GM21737 (cell line): ENCODE measurements around the gene RGS10.
"Not testable (repeated sequence)": the region's sequence is repeated elsewhere in the genome, so short reads cannot be mapped to it uniquely, and the experiment has no call there.

ENCODE experiments used
- ATAC-seq: cut with Tn5 transposase; IDR thresholded peaks from one replicate; pipeline ENCODE4 v1.9.1; 2021; ENCODE audit warnings: mild to moderate bottlenecking, moderate library complexity; ENCODE audit not compliant: unreplicated experiment

The RGS10 gene

GRCh38 chr10:119539359-119539825 lies 3.1 kb downstream of the RGS10 start:
- no peak for ATAC-seq

- ATAC-seq: no peak
Observed at GRCh38 chr10:119538632-119539358, 3.7 kb downstream of the RGS10 start.

DNA sequence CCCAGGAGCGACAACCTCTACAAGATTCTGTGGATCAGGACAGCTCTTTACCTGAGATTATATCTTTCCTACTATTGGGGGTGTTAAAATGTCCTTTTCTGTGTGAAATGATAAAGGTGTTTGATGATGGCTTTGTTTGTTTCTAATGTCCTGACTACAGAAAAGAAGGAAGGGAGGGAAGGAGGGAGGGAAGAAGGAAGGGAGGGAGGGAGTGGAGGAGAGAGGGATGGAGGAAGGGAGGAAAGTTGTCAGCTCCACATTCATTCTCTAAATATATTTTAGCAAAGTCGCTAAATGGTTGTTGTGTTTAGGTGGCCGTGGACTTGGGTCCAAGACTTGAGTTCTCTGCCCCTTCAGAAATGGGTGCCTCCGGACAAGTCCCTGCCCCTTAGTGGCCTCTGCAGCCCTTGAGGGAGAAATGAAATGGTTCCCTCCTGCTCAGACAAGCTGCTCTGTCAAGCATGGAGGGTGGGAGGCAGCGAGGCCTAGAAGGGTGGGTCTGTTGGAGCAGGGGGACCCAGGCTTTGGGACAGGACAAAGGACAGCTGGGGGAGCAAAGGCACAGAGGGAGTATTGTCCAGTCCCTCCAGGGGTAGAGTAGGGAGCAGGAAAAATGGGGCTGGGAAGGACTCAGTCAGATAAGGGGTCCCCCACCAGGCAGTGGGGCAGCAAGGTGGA lies 4.4 kb downstream of the RGS10 start:
- no peak for ATAC-seq

DNA sequence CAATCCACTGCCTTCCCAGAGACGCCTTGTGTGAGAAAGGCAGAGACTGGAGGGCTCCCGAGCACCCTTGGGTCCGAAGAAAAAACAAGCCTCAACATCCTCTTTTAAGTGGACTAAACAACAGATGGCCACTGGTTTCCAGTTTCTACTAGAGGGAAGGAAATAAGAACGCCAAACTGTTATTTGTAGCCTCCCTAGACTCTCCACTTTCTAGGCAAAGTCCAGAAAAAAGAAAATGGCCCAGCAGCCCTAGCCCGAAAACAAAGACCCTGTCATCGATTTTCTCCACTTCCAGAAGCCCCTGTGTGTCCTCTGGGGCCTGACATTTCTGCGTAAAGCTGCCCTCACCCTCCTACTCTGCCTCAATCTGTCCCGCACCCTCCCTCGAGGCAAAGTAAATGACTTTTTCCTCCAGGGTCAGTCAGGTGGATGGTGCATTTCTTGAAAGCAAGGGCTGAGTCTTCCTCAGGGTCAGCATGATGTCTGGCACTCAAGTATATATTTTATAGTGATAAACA lies 6.0 kb downstream of the RGS10 start:
- no peak for ATAC-seq

GRCh38 chr10:119535837-119536507 lies 6.5 kb downstream of the RGS10 start:
- no peak for ATAC-seq

GRCh38 chr10:119535305-119535704 lies 7.2 kb downstream of the RGS10 start:
- ATAC-seq: no peak

GRCh38 chr10:119533473-119533872 lies 9.0 kb downstream of the RGS10 start:
- ATAC-seq: no peak

GRCh38 chr10:119532791-119533190 lies 9.7 kb downstream of the RGS10 start:
- not testable (repeated sequence) for ATAC-seq

GRCh38 chr10:119532251-119532650 lies 10.3 kb downstream of the RGS10 start:
- not testable (repeated sequence) for ATAC-seq

- no peak for ATAC-seq
Observed at GRCh38 chr10:119531067-119531466, 11.5 kb downstream of the RGS10 start.

DNA sequence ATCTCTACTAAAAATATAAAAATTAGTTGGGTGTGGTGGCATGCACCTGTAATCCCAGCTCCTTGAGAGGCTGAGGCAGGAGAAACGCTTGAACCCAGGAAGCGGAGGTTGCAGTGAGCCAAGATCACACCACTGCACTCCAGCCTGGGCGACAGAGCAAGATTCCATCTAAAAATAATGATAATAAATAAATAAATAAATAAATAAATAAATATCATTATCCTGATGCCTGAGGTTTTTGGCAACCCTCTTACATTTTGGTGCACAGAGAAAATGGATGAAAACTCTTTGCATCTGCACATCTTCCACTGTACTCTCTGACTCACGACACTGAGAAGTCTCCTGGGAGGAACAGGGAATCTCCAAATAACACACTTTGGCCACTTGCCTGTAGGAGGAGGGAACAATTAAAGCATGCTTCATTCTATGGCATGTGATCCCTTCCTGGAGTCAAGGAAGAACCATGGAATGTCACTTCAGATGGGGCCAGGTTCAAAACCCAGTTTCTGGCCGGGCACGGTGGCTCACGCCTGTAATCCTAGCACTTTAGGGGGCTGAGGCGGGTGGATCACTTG lies 13.8 kb downstream of the RGS10 start:
- ATAC-seq: not testable (repeated sequence)

DNA sequence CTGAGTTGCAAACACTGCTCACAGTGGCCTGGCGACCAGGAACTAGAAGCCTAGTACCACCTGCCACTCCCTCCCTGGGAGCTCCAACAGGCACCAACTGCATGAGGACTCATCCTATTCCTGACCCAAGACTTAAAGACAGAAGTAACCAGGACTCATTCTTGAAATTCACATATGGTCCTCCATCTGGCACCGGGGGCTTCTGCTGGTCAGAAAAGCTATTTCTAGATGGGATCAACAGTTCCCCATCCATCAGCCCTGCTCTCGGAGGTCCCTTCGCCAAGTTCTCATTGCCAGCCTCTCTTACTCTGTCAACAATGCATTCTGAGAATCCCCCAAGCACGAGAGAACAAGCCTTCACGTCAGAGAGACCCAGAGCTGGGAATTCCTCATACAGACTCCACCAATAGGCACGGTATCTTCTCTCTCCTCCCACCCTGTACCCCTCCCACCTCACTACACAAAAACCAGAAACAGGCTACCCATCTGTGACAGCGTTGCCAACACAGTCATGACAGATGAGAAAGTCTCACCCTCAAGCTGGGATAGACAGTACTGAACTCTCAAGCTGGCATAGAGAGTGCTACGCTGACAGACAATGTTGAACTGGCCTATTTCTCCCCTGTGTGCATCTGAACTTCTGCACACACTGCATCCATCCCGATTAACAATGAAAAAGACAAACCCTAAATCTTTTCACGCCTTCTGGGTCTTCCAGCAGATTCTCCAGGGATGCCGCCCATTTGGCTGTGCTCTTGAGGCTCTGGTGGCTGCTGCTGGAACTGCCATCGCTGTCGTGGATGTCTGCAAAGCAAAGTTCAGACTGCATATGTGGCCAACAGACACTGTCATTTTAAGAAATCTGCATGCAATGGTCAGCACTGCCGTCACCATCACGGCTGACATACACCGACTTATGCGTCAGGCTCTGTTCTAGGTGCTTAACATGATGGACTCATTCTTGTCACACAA lies 15.6 kb downstream of the RGS10 start:
- no peak for ATAC-seq

DNA sequence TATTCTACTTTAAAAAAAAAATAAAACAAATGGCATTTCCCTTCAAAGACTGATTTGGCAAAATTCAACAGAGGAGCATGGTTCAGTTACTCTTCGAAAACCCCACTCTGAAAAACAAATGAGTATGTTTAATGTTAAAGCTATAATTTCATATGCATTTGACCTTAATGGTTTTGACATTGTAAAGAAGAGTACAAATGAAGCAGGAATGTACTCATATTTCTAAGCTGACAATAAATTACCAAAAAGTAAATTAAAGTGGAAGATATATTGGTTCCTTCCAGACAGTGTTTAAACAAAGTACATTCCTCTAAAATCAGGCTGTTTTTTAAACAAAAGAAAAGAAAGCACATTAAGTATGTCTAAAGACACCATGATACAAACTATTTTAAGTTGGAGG lies 16.4 kb downstream of the RGS10 start:
- ATAC-seq: no peak

DNA sequence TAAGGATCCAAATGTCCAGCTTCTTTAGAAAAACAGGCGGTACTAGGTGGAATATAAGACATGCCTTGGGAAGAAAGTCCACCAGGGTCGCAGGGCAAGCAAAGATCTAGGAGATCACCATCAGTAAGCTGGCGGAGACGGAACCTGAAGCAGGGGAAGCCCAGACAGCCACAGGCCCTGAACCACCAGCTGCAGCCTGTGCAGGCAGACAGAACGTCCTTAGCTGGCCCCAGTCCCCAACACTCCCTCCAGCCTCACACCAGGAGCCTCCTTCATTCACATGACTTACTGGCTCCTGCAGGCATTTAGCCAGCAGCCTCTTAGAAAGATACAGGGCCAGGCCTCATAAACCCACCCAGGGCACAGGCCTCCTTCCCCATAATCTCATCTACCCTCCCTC lies 17.4 kb downstream of the RGS10 start:
- no peak for ATAC-seq

DNA sequence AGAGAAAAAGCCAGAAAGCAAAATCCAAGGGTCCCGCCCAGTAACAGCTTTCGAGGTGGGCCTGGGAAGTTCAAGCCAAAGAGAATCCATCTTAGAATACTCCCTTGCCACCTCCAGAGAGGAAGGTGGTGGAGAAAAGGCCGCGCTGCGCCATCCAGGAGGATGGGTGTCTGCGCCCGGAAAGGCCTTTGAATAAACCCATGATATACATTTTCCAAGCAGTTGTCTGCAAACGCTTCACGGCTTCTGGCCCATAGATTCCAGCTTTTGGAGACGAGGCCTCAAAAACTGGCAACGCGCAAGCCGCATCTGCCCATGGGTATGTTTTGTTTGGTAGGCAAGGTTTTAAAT lies 17.8 kb downstream of the RGS10 start:
- no peak for ATAC-seq

GRCh38 chr10:119523895-119524719 lies 18.4 kb downstream of the RGS10 start:
- ATAC-seq: no peak

- no peak for ATAC-seq
Observed at GRCh38 chr10:119522747-119523426, 19.6 kb downstream of the RGS10 start.

DNA sequence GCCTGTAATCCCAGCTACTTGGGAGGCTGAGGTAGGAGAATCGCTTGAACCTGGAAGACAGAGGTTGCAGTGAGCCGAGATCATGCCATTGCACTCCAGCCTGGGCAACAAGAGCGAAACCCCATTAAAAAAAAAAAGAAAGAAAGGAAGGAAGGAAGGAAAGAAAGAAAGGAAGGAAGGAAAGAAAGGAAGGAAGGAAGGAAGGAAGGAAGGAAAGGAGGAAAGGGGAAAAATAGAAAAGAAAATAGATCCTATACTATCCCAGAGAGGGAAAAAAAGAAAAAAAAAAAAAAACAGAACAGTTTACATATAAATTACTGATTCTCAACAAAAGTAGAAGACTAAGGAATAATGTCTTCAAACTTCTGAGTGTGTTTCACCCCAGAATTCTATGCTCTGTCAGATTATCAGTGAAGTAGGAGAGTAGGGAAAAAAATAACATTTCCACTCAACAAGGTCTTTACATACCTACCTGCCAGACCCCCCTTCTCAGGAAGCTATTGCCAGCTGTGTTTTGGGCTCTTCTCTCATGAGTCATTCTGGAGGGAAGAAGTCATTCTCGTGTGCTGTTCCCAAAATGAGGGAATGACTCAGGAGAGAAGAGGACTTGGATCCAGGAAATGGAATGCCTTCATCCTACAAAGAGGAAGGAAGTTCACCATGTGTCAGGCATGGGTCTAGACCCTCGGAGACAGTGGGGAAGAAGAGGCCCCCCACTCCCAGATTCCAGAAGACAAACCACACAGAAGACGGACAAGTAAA lies 20.9 kb downstream of the RGS10 start:
- ATAC-seq: no peak
